Erythroblast (primary cell): Measurements from ENCODE around the gene NME2.

Experiments
- DNase-seq, 2 experiments: peaks; one replicate each; lab custom pipeline; 2025; lab: John Stamatoyannopoulos, UW
- GATA1 ChIP-seq: IDR thresholded peaks from 2 replicates; pipeline ENCODE4 v1.6.1; 2011; ENCODE audit warnings: low read depth, mild to moderate bottlenecking, control low read depth, low read length, moderate library complexity
- POLR2A ChIP-seq: IDR thresholded peaks from 2 replicates; pipeline ENCODE4 v1.6.1; 2011; ENCODE audit warnings: mild to moderate bottlenecking, low read length

The NME2 gene

DNA sequence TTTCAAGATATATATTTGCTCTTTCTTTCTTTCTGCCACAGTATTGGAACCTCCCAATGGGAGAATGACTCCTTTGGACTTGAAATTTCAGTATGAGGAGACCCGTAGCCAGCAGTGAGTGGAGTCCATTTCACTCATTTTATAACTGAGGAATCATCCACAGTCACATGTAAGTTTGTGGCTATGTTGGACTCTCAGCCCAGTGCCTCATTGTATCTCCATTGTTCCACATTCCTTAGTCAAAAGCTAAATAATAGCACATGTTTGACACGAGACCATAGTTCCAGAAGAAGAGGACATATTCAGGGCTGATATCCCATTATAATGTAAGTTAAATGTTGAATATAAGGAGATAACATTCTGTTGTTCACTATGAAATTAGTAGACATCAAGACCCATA is 32.8 kb upstream of the NME2 start:
- TF ChIP-seq POLR2A (no peak), GATA1 (no peak)
- DNase-seq, result no peak

DNA sequence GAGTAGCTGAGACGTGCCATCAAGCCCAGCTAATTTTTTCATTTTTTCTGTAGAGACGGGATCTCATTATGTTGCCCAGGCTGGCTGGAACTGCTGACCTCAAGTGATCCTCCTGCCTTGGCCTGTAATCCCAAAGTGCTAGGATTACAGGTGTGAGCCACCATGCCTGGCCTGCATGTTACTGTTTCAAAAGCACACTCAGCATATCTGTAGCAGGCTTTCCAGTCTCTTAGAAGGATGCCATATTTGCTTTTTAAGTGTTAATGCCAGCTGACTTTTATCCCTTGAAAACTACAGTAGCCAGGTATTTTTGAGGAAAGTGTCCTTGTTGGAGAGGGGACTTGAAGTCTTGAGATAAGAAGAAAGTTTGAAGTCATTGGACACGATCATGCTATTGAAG is 30.3 kb upstream of the NME2 start:
- TF ChIP-seq GATA1 (no peak), POLR2A (no peak)
- DNase-seq, result no peak

DNA sequence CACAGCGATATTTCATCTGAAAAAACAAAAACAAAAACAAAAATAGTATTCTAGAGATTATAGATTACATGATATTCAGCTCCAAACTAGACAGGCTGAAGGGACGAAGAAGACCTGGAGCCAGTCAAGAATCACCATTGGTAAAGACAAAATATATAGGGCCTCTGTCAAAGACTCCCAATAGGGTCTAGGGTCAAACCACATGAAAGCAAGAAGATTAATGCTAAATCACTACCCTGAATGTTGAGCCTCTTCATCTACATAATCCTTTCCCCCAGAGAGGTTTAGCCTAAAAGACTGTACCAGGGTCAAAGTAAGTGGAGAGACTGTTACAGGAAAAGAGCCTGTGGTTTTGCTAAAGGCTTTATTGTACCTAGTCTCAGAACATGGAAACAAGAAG is 23.6 kb upstream of the NME2 start:
- no peak for TF ChIP-seq GATA1
- no peak for TF ChIP-seq POLR2A

DNA sequence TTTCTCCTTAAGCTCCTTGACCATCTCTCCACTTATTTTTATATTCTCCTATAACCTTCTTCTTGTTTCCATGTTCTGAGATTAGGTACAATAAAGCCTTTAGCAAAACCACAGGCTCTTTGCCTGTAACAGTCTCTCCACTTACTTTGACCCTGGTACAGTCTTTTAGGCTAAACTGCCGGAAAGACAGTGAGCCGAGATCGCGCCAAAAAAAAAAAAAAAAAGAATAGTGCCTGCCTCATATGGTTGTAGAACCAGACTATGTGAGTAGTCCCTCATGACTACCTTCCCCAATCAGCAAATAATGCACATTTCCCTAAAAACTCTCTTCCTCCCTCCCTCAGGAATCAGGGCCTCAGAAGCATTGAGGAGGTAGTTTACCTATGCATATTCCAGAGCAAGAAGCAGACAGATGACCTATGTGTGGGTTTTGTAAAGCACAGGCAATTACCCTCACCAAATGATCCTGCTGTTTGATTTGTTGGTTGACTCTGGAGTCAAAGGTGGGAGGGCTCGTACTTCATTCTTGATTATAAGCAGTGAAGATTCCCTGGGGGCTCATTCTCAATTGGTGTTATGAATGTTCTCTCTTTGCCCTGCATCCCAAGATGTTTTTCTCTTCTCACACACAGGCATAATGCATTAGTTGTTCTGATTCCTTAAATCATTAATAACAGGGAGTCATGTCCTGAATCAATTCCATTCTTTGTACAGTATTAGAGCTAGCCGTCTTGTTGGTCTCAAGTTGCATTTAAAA is 21.8 kb upstream of the NME2 start:
- no peak for TF ChIP-seq POLR2A
- no peak for TF ChIP-seq GATA1
- DNase-seq, result no peak

More for the DNA sequence above, 23.6 kb upstream of the NME2 start:
- no peak for DNase-seq

GRCh38 chr17:51147650-51148049 is 18.6 kb upstream of the NME2 start:
- TF ChIP-seq GATA1 (no peak), POLR2A (no peak)

DNA sequence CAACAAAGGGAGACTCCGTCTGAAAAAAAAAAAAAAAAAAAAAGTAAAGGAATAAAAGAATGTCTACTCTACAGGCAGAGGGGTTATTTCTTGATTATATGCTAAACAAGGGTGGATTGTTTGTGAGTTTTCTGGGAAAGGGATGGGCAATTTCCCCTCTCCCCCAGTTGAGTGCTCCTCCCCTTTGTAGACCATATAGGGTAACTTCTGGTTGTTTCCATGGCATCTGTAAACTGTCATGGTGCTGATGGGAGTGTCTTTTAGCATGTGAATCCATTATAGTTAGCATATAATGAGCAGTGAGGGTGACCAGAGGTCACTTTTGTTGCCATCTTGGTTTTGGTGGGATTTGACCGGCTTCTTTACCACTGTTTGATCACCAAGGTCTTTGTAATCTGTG is 17.0 kb upstream of the NME2 start:
- DNase-seq, result no peak
- TF ChIP-seq GATA1 (no peak), POLR2A (no peak)

More at GRCh38 chr17:51147650-51148049, 18.6 kb upstream of the NME2 start:
- DNase-seq, result peak in 1 of 2 experiments; percentile 32

DNA sequence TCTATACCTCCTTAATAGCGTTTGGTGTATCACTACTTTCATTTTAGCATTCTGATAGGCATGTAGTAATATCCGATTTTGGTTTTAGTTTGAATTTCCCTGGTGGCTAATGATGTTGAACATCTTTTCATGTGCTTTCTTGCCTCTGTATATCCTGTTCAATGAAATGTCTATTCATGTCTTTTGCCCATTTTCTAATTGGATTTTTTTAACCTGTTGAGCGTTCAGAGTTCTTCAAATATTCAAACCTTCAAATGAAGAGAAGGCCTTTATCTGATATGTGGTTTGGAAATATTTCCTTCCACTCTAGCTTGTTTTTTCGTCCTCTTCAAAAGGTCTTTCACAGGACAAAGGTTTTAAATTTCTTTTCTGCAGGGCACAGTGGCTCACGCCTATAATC is 15.3 kb upstream of the NME2 start:
- no peak for DNase-seq
- TF ChIP-seq POLR2A (no peak), GATA1 (no peak)

DNA sequence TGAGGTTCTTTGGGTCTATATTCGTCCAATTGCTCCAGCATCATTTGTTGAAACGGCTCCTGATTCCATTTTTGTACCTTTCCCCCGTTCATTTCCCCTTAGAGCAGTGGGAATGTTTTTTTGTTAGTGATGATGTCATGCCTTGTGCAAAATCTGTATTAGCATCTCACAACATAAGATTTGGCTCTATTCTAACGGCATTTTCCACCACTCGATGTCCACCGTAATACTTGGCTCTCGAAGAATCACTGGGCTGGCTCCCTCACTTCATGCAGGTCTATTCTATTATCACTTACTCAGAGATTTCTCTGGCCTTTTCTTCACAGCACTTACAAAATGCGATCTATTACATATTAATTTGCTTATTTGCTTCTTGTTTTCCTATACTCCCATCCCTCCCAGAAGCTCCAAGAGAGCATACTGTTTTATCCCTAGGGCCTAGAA is 13.4 kb upstream of the NME2 start:
- TF ChIP-seq GATA1, result no peak
- TF ChIP-seq POLR2A, result no peak
- peak in 1 of 2 experiments; percentile 63 for DNase-seq

GRCh38 chr17:51153210-51154072 is 12.8 kb upstream of the NME2 start, which contains the start of gene NME1:
TSS of gene NME1 (plus strand) at chr17:51153559. CDS start at chr17:51155655, 2,096 bp downstream.
- peak; percentile 99 for DNase-seq
- TF ChIP-seq POLR2A, result peak; percentile 81
- TF ChIP-seq GATA1, result no peak

- DNase-seq, result peak; percentile 45 to 52
- TF ChIP-seq GATA1, result no peak
These were observed 12.0 kb upstream of the NME2 start for GRCh38 chr17:51154176-51154575.

DNA sequence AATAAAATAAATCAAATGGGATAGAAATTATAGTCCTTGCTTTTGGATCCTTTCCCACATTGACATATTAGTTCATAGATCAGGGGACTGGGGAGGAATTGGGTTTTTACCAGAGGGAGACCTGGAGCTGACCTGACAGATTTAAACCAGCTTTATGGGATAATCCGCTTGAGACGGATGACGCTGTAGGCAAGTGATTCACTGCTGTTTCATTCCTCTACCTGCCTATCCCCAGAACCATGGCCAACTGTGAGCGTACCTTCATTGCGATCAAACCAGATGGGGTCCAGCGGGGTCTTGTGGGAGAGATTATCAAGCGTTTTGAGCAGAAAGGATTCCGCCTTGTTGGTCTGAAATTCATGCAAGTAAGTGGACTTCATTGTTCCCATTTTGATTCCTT is 10.8 kb upstream of the NME2 start:
- DNase-seq, result no peak
- TF ChIP-seq POLR2A (no peak), GATA1 (no peak)

GRCh38 chr17:51159604-51160003 is 6.6 kb upstream of the NME2 start:
- no peak for TF ChIP-seq GATA1
- no peak for TF ChIP-seq POLR2A
- no peak for DNase-seq

DNA sequence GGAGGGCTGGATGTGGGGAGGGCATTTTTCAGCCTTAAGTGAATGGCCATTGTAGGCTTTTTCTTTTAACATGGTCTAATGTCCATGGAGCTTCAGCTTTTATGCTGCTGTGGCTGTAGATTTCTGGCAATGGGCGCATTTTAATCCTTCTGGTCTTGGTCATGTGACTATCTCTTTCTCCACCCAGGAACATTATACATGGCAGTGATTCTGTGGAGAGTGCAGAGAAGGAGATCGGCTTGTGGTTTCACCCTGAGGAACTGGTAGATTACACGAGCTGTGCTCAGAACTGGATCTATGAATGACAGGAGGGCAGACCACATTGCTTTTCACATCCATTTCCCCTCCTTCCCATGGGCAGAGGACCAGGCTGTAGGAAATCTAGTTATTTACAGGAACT is 4.7 kb upstream of the NME2 start:
- no peak for DNase-seq
- TF ChIP-seq POLR2A (no peak), GATA1 (no peak)
